GM23248 (cell line): Measurements from ENCODE around the gene C1QL2. TPM values are rescaled to one million over a fixed set of nuclear protein-coding genes. Genes with fewer than 3 reads are reported as not detected.

Source experiments
- DNase-seq: peaks from one replicate; pipeline ENCODE4 v3.0.0-alpha.2; 2015
- H2AFZ ChIP-seq: fragments of 200-600 bp; sonication (generic); 2 replicates; pipeline ENCODE4 v1.6.1; 2016; ENCODE audit warnings: antibody characterized with exemption
- H3F3A ChIP-seq: fragments of 200-600 bp; sonication (generic); 2 replicates; pipeline ENCODE4 v1.6.1; 2016; ENCODE audit warnings: mild to moderate bottlenecking, antibody characterized with exemption, mixed run types; ENCODE audit not compliant: insufficient read depth
- H3K27ac ChIP-seq: fragments of 200-600 bp; sonication (generic); 2 replicates; pipeline ENCODE4 v1.5.1; 2016; ENCODE audit warnings: mild to moderate bottlenecking
- H3K27me3 ChIP-seq: fragments of 200-600 bp; sonication (generic); replicated peaks from 2 replicates; pipeline ENCODE4 v1.6.1; 2016; ENCODE audit warnings: mild to moderate bottlenecking; ENCODE audit not compliant: insufficient read depth
- H3K36me3 ChIP-seq: fragments of 200-600 bp; sonication (generic); 2 replicates; pipeline ENCODE4 v1.6.1; 2016; ENCODE audit warnings: low read depth, mild to moderate bottlenecking
- H3K4me1 ChIP-seq: fragments of 200-600 bp; sonication (generic); 2 replicates; pipeline ENCODE4 v1.6.1; 2016; ENCODE audit warnings: mild to moderate bottlenecking; ENCODE audit not compliant: insufficient read depth
- H3K4me2 ChIP-seq: fragments of 200-600 bp; sonication (generic); one replicate; pipeline ENCODE4 v1.6.1; 2016; ENCODE audit warnings: mild to moderate bottlenecking; ENCODE audit not compliant: unreplicated experiment
- H3K4me3 ChIP-seq: fragments of 200-600 bp; sonication (generic); 2 replicates; pipeline ENCODE4 v1.5.1; 2016; ENCODE audit warnings: mild to moderate bottlenecking
- H3K79me2 ChIP-seq: fragments of 200-600 bp; sonication (generic); 2 replicates; pipeline ENCODE4 v1.6.1; 2016; ENCODE audit warnings: mild to moderate bottlenecking; ENCODE audit not compliant: insufficient read depth
- H3K9ac ChIP-seq: fragments of 200-600 bp; sonication (generic); 2 replicates; pipeline ENCODE4 v1.6.1; 2016; ENCODE audit warnings: mild to moderate bottlenecking
- H3K9me2 ChIP-seq: fragments of 200-600 bp; sonication (generic); 2 replicates; pipeline ENCODE4 v1.6.1; 2016; ENCODE audit warnings: mixed run types, mild to moderate bottlenecking, moderate library complexity; ENCODE audit not compliant: insufficient read depth
- H3K9me3 ChIP-seq: fragments of 200-600 bp; sonication (generic); one replicate; pipeline ENCODE4 v1.6.1; 2017; ENCODE audit warnings: low read depth
- H4K20me1 ChIP-seq: fragments of 200-600 bp; sonication (generic); 2 replicates; pipeline ENCODE4 v1.6.0; 2016; ENCODE audit not compliant: insufficient read depth
- EZH2 ChIP-seq: fragments of 200-600 bp; sonication (generic); IDR thresholded peaks from 2 replicates; pipeline ENCODE4 v1.6.1; 2018; ENCODE audit warnings: antibody characterized with exemption, mild to moderate bottlenecking; ENCODE audit not compliant: insufficient read depth, poor library complexity, severe bottlenecking
- EZH2phosphoT487 ChIP-seq: fragments of 200-600 bp; sonication (generic); IDR thresholded peaks from 2 replicates; pipeline ENCODE4 v1.6.1; 2018; ENCODE audit warnings: antibody characterized with exemption, moderate library complexity, mild to moderate bottlenecking, low read depth; ENCODE audit not compliant: insufficient read depth
- WGBS, 2 experiments: methylation state at CpG; one replicate each; pipeline ENCODE4 v1.1.6; 2015 to 2017; ENCODE audit warnings: low lambda C conversion rate in 2 of 2, low coverage in 1 of 2; ENCODE audit errors: missing lambda C conversion rate in 2 of 2; 5-methylcytosine and 5-hydroxymethylcytosine counted together
- in situ Hi-C: fragments of 300-500 bp; cut with MboI; formaldehyde crosslinking; loops from 2 replicates; pipeline ENCODE4 v1.15.0; 2020
- polyA plus RNA-seq: library from polyadenylated mRNA; unstranded; fragments of >200 nt; fragmentation: Nextera tagmentation; extraction: Ambion mirVana; gene quantifications from 2 replicates; pipeline ENCODE4 v1.2.1, GENCODE V29; 2016
- total RNA-seq: library from RNA; depleted of rRNA; stranded (reverse); fragments of >200 nt; shearing (Covaris generic); gene quantifications from 2 replicates; pipeline ENCODE4 v1.2.3, GENCODE V29; 2014

C1QL2 gene
- total and polyA plus RNA-seq, 2 experiments from 2014 or later = not detected

- no peak overlapping the region for H3K4me2 ChIP-seq
- no peaks in the 10 kb centered on the region for H3F3A ChIP-seq
- H3K27me3 ChIP-seq = no peaks in the 10 kb centered on the region
- no peak overlapping the region for H3K4me3 ChIP-seq
- H3K27ac ChIP-seq = no peak overlapping the region
- H3K36me3 ChIP-seq = no peaks in the 10 kb centered on the region
- no peaks in the 10 kb centered on the region for H3K9me3 ChIP-seq
- no peaks in the 10 kb centered on the region for H3K9me2 ChIP-seq
- H3K79me2 ChIP-seq = no peaks in the 10 kb centered on the region
- no peaks in the 10 kb centered on the region for H4K20me1 ChIP-seq
- peak; percentile 34 for DNase-seq
- peaks cover 7% of the 10 kb centered on the region; the same call in 1 of the 2 replicates for H3K4me1 ChIP-seq
- 50 to 53% methylated on average over 6 of the region's 6 CpGs for WGBS, 2 experiments
- in situ Hi-C loops = no loop called here
- no peak overlapping the region for H3K9ac ChIP-seq
- TF ChIP-seq EZH2 = no peak
- no peak for TF ChIP-seq EZH2phosphoT487
- no peak overlapping the region for H2AFZ ChIP-seq
Measured at GRCh38 chr2:119174993-119175347, 16.4 kb upstream of the C1QL2 start.

DNA sequence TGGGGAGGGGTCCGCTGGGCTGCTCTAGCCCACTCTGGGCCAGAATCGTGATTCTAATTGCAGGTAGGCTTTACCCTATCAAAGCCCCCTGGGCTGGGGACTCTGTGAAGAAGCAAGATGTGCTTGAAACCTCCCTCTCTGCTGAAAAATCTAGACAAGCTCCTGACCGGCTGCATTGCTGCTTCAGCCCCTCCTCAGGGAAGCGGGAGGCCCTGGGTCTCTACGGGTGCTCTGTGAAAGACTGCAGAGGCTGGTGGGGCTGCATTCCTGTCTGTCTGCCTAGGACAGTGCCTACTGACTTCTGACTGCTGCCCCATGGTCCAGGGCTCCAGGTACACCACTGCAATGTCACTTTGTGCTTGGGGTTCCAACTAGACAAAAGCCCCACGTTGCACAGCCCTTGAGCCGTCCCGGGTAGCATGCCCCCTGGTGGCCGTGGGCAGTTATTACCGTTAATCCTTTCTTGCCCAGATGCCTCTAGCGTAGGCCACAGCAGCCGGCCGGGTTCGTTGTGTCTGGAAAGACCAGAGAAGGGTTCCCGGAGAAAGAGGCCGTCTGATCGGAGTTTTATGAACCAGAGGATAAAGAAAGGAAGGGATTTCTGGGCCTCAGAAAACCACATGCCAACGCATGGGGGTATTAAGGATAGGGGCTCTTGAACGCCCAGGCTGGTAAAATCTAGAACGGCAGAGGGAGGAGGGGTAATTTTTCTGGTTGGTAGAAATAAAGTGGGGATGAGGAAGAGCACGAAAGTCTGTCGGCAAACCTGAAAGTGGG, 15.9 kb upstream of the C1QL2 start:
- Histone ChIP-seq H3K9me3 (no peaks in the 10 kb centered on the region), H4K20me1 (no peaks in the 10 kb centered on the region), H3K27ac (no peak overlapping the region), H3K9ac (no peak overlapping the region), H3K79me2 (no peaks in the 10 kb centered on the region), H2AFZ (no peak overlapping the region), H3K36me3 (no peaks in the 10 kb centered on the region), H3K4me2 (no peak overlapping the region), H3K27me3 (no peaks in the 10 kb centered on the region), H3F3A (no peaks in the 10 kb centered on the region), H3K9me2 (no peaks in the 10 kb centered on the region), H3K4me3 (no peak overlapping the region), H3K4me1 (peaks cover 2% of the 10 kb centered on the region; the same call in 1 of the 2 replicates)
- TF ChIP-seq EZH2 (no peak), EZH2phosphoT487 (no peak)
- peak; percentile 54 for DNase-seq
- 55 to 58% methylated on average over 22 of the region's 22 CpGs for WGBS, 2 experiments
- in situ Hi-C loops = no loop called here

- H3K27ac ChIP-seq = no peak overlapping the region
- H3K79me2 ChIP-seq = no peaks in the 10 kb centered on the region
- H3K9ac ChIP-seq = no peak overlapping the region
- no peaks in the 10 kb centered on the region for H3K36me3 ChIP-seq
- no peaks in the 10 kb centered on the region for H4K20me1 ChIP-seq
- H3F3A ChIP-seq = no peaks in the 10 kb centered on the region
- no peak overlapping the region for H3K4me3 ChIP-seq
- no peak for TF ChIP-seq EZH2phosphoT487
- TF ChIP-seq EZH2 = no peak
- H2AFZ ChIP-seq = no peak overlapping the region
- DNase-seq = no peak
- H3K4me1 ChIP-seq = no peaks in the 10 kb centered on the region
- in situ Hi-C loops = no loop called here
- H3K9me3 ChIP-seq = no peaks in the 10 kb centered on the region
- no peak overlapping the region for H3K4me2 ChIP-seq
- no peaks in the 10 kb centered on the region for H3K27me3 ChIP-seq
- 68 to 70% methylated on average over 14 of the region's 14 CpGs for WGBS, 2 experiments
- no peaks in the 10 kb centered on the region for H3K9me2 ChIP-seq
Measured at GRCh38 chr2:119173556-119174060, 15.1 kb upstream of the C1QL2 start.

- WGBS, 2 experiments = 45 to 52% methylated on average over 14 to 16 of the region's 16 CpGs
- no peaks in the 10 kb centered on the region for H4K20me1 ChIP-seq
- no peaks in the 10 kb centered on the region for H3K9me3 ChIP-seq
- TF ChIP-seq EZH2phosphoT487 = no peak
- no peak for TF ChIP-seq EZH2
- no peak overlapping the region for H3K4me3 ChIP-seq
- H3K4me2 ChIP-seq = no peak overlapping the region
- H3K9ac ChIP-seq = no peak overlapping the region
- H3K36me3 ChIP-seq = no peaks in the 10 kb centered on the region
- no peaks in the 10 kb centered on the region for H3K27me3 ChIP-seq
- no peaks in the 10 kb centered on the region for H3F3A ChIP-seq
- H3K9me2 ChIP-seq = no peaks in the 10 kb centered on the region
- no peaks in the 10 kb centered on the region for H3K4me1 ChIP-seq
- no peak for DNase-seq
- in situ Hi-C loops = no loop called here
- H3K79me2 ChIP-seq = no peaks in the 10 kb centered on the region
- H3K27ac ChIP-seq = no peak overlapping the region
- no peak overlapping the region for H2AFZ ChIP-seq
Measured at GRCh38 chr2:119170504-119170903, 12.0 kb upstream of the C1QL2 start.
